ENCODE data around the gene SH3TC1.

Gene SH3TC1

DNA sequence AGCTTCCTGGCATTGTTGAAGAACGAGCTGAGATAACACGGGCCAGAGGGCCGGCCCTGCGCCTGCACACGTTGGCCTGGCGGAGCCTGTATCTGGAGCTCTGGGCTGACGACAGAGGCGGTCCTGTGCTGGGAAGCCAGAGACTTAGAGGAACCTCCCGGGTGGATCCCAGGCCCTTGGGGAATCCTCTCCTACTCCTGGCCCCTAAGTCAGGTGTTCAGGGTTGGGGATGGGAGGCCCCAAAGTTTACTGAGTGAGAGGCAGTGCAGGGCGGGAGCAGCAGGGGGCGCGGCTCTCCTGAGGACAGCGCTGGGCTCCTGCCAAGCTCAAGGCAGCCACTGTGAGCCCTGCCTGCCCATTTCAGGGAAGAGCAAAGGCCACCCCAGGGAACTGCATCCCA, 68.0 kb downstream of the SH3TC1 start:
- peak; percentile 89 for DNase-seq

DNA sequence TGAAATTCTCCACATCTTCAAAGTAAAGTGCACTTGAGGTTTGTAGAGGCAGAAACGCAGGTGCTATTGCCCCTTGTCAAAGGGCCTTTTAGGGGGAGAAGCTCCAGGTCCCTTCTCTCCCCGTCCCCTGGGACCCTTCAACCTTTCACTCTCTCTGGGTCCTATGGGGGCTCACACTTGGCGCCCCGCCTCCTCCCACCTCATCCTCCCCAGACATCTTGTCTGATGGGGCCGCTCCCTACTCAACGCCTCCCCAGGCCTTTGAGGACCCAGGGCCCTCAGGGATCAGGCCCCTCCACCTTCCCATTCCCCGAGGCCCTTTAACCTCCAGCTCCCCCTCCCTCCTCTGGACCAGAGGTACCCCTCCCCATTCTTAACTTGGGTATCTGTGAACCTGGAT, 69.1 kb downstream of the SH3TC1 start:
- no peak for DNase-seq

DNA sequence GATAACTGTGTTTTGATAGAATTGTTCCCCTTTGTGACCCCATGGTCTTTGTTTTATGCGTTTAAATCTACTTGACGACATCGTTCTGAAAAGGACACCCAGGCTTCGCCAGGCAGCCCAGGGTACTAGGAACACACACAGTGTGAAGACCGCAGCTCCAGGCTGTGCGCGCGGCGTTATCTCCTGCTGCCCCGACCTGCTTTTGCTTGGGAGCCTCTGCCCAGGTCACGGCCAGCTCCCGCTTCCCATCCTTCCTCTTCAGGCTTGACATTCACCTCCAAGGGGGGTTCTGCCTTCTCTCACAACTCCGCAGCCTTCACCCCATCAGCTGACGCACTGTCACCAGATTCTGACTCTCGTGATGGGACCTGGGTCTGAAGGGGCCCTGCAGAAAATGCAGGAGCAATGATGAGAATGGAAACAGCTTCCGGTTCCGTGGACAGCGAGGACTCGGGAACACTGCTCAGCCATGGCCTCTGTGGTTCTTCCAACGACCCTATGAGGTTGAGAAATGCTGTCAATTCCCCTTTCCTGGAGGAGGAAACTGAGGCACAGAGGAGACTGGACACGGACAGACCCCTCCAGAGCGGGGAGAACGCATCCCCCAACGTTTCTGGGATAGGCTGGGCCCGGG, 69.9 kb downstream of the SH3TC1 start:
- no peak for DNase-seq

DNA sequence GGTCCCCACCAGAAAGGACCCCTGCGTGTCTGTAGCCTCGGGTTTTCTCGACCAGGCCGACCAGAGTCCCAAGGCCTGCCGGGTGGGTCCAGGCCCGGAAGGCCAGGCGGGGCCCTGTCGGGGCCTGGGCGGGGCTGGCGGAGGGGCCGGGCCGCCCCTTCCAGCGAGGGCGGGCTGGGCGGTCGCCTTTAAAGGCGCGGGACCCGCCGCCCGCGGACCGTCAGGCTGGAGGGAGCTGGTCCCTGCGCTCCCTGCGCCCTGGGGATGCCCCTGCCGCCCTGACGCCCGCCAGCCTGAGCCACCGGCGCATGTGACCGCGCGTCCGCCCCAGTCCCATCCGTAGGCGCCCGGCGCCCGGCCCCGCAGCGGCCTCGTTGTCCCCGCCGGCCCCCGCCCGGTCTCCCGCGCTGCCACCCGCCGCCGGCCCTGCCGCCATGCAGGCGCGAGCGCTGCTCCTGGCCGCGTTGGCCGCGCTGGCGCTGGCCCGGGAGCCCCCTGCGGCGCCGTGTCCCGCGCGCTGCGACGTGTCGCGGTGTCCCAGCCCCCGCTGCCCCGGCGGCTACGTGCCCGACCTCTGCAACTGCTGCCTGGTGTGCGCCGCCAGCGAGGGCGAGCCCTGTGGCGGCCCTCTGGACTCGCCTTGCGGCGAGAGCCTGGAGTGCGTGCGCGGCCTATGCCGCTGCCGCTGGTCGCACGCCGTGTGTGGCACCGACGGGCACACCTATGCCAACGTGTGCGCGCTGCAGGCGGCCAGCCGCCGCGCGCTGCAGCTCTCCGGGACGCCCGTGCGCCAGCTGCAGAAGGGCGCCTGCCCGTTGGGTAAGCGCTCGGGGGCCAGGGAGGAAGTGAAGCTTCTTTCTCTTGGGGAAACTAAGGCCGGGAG, 70.7 kb downstream of the SH3TC1 start, which contains the start of gene HTRA3:
HTRA3 (plus strand) TSS at position 220 of the 883 bp plus-strand sequence; CDS start at position 435, 215 bp downstream.
- peak; percentile 63 for DNase-seq

DNA sequence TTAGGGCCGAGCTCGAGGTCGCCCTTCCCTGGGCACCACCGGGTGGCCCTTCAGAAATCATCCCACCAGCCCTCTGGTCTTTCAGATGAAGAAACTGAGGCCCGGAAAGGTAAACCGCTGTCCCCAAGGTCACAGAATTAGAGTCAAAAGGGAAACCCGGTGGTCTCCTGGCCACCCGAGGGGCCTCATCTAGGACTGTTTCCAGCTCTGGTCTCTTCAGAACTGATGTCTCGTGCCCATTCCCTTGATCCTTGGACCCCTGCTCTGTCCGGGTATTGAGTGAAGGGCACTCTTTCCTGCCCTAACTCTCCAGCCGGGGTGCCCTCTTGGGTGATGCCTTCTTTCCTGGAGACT, 71.3 kb downstream of the SH3TC1 start:
- no peak for DNase-seq

DNA sequence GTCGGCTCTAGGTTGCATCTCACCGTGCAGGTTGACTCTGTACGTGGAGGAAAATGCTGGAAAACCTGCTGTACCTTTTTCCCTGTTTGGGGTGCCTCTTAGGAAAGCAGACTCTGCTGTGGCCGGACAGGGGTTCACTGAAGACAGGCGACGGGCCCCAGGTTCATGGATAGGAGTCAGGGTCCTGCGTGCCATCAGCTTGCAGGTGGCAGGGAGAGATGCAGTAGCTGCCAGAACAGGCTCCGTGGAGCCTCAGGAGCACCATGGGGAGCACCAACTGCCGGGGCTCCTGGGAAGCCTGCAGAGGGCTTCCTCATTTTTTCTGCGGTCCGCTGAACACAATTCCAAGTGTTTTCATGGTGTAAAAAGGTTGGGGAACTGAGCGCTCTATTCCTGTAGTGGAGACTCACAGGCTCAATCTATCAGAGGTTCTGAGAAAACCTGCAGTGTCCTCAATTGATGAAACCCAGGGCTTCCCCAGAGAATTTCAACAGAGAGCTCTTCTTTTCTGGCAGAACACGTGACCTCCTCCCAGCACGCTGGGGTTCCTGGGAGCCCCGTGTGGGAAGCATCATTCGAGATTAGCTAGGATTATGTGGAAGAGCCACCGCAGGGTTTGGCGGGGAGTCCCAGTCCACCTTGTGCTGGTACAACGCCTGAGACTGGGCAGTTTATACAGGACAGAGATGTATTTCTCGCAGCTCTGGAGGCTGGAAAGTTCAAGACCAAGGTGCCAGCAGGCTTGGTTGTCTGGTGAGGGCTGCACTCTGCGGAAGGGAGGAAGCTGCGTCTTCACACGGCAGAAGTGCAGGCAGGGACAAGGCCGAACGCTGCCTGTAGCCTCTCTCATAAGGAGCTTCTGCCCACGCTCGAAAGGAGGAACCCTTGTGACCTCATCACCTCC, 72.1 kb downstream of the SH3TC1 start:
- DNase-seq = no peak

DNA sequence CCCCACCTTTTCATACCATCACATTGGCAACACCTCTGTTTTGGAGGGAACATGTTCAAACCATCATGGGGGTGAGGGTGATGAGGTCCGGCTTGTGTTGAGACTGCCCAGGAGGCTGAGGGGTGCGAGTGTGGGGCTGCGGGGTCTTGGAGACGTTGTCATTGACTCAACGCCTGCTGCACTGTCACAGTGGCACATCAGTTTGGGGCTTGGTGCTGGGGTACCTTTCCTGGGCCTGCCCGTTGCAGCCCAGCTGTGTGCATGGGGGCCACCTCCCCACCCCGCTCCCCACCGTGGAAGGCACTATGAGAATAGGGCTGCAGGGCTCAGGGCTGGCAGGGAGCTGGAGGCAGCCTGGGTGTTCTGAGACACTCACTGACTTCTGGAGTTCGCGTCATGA, 72.7 kb downstream of the SH3TC1 start:
- no peak for DNase-seq

DNA sequence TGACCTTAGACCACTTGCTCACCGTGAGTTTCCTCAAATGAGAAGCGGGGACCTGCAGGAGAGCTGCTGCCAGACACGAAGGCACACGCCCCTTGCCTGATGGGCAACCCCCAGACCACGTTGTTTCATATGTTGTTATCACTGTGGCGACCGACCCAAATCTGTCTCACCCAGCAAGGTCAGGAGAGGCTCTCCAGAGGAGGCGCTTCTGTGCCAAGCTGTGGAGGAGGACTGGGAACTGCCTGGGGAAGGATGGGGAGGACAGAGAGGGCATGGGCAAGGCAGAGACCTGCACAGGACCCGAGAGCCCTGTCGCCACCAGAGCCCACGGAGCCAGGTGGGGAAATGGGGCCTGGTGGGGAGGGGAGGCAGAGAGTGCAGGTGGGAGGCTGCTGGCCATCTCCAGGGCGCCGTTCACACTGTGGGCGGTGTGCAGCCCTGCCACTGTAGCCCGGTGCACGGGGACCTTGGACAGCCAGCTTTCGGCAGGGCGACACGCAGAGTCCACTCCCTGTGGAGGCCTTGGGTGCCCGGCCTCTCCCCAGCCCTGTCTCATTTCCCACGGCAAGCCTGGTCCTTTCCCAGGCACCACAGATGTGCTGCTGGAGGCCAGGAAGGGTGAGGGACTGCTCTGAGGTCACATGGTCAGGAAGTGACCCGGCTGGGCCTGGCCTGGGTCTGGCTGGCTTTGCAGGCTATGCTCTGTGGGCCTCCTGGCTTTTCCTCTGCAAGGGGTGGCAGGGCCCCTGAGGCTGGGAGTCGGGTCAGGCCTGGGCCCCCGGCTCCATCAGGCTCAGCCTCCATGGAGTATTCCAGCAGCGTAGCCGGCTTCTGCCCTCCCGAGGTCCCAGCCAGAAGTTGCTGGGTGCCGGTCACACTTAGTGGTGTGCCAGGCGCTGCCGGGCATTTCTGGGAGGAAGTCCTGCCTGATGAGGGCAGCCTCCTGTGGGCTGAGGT, 73.7 kb downstream of the SH3TC1 start:
- DNase-seq = peak; percentile 50

DNA sequence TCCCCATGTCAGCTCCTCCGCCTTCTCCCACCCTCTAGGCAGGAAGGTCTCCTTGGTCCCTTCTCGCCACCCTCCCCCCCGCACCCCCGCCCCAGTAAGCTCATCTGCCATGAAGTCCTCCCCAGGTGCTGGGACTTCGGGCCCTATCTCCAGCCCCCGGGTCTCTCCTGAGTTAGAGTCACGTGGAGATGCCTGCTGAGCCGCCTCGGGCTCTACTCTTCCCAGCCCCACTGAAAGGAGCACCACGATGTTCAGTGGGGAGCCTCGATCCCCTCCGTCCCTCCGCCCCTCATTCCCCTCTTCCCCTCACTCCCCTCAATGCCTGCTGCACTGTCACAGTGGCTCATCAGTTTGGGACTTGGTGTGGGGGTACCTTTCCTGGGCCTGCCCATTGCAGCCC, 74.4 kb downstream of the SH3TC1 start:
- no peak for DNase-seq

DNA sequence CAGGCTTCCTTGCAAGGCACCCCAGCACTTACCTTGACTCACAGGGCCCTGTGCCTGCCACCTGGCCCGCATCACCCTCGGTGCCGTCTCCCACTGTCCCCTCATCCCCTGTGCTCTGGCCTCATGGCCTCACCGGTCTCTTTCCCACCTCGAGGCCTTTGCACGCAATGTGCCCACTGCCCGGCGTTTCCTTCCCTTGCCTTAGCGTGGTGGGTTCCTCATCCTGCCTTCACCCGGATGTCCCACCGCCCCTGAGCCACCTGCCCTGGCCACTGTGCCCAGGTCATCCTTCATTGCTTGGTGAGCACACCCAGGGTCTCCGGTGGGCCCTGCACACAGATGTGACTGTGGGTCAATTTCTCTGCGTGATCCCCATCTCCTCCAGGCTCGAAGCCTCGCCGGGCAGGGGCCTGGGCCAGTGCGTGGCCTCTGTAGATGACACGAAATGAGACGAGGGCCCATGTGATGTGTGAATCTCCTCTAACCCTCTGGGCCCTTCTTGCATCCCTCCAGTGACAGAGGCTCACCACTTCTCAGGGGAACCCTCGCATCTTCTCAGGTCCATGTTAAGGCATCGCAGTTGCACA, 75.1 kb downstream of the SH3TC1 start:
- no peak for DNase-seq

DNA sequence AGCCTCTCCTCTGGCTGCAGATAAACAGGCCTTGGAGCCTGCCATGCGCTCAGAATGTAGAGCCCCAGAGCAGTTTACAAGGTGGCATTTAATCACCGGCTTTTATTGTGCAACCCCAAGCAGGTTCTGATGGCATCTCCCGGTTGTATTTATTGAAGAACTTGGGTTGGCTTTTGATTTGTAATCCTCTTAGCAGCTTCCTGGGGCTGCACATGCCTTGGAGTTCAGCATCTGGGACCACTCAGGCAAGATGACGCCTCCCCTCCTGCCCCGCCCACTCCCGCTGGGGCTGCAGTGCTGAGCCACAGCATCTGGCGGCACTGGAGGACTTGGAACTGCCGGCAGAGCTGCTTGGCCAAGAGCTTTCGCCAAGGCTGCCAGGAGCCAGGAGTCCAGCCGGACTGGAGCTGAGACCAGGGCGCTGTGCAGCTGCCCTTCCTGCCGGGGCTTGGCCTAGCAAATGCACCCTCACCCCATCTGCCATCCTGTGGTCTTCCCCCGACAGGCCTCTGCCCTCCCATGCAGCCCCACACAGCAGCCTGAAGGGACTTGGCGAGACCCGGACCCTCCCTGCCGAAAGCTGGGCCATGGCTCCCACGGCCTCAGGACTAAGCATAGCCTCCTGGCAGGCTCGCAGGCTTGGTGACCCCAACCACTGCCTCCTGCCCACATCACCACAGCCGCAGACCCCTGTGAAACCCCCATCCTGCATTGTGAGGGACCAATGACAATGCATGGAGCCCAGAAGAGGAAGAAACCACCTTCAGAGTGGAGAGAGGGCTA, 75.9 kb downstream of the SH3TC1 start:
- peak; percentile 51 for DNase-seq

DNA sequence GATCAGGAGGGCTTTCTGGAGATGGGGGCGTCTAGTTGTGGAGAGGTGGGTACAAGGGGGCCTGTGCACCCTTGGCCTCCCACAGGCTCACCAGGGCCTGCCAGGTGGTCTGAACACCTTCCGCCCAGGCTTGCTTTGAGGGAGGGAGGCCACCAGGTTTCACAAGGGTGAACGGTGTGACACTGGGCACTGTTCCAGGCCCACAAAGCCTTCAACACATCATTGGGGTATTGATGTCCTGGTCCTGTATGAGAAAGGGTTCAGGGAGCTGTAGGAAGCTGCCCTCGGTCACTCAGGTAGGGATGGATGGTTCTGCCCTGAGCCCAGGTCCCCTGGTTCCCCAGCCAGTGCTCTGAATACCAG, 76.4 kb downstream of the SH3TC1 start:
- no peak for DNase-seq

DNA sequence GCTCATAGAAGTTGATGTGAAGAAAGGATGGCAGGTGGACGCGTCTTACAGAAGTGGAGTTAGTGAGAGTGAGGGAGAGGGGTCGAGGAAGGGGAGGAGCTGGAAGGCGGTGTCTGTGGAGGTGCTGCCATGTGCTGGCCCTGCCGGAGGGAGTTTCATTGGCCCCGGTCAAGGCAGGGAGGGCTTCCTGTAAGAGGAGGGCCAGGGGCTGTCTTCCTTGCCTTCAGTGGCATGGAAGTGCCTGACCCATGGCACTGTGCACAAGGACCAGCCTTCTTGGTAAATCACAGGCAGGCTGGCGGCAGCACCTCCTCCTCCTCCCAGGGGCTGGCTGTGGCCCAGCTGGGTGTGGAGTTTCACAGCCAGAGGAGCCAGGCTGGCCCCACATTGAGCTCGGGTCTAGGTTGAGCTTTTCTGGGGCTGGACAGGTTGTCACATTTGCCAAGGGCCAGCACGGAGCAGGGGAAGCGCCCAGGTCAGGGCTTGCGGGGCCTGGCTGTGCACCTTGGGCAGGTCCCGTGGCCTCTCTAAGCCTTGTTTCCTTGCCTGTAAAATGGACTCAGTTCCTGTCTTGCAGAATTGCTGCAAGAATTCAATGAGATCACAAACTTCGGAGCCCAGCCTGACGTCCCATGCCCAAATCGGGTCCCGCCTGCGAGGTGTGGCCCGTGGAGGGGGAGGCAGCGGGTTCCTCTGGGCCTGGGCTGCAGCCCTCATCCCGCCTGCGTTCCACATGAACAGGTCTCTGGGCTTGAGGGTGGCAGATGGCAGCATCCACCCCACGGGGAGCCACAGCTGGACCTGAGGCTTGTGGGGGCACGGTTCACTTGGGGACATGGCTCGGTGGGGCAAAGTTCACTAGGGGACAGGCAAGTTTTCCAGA, 77.5 kb downstream of the SH3TC1 start:
- no peak for DNase-seq

DNA sequence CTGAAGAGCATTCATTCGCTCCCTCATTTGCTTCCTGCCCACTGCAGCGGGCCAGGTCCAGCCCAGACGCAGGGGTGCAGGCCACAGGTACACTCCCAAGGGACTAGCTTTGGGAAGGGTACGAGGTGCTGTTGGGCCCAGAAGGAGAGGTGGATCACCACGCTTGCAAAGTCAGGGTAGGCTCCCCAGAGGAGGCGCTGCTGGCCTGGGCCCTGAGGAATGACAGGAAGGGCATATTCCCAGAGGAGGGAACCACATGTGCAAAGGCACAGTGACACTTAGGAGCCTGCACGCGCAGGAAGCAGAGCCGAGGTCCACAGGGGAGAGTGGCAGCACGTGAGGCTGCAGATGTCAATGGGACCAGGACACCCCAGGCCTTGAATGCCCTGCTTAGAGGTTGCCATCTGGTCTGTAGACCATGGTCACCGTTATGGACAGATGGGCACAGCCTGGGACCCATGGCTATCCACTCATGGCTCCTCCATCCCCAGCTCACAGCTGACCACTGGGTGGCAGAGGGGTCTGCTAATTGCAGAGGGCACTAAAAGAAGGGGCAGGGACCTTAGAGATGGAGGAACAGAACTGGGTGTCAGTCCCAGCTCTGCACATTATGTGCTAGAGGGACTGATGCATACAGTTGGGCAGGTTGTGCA, 78.4 kb downstream of the SH3TC1 start:
- DNase-seq = no peak

DNA sequence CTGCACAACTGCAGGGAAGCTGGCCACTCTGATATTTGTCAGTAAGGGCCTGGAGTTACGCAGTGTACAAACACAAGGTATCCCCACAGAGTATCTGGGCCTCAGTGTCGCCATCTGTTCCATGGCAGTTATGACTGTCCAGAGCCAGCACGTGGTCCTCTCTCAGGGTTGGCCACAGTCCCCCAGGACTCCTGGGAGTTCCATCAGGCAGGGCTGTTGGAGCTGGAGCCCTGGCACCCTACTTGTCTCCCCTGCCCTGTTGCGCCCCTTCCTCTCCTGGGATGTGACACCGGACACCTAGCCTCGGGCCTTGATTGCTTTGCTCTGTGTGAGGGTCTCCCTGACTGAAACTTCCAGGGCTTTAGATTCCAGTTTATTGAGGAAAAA, 78.9 kb downstream of the SH3TC1 start:
- DNase-seq = no peak

DNA sequence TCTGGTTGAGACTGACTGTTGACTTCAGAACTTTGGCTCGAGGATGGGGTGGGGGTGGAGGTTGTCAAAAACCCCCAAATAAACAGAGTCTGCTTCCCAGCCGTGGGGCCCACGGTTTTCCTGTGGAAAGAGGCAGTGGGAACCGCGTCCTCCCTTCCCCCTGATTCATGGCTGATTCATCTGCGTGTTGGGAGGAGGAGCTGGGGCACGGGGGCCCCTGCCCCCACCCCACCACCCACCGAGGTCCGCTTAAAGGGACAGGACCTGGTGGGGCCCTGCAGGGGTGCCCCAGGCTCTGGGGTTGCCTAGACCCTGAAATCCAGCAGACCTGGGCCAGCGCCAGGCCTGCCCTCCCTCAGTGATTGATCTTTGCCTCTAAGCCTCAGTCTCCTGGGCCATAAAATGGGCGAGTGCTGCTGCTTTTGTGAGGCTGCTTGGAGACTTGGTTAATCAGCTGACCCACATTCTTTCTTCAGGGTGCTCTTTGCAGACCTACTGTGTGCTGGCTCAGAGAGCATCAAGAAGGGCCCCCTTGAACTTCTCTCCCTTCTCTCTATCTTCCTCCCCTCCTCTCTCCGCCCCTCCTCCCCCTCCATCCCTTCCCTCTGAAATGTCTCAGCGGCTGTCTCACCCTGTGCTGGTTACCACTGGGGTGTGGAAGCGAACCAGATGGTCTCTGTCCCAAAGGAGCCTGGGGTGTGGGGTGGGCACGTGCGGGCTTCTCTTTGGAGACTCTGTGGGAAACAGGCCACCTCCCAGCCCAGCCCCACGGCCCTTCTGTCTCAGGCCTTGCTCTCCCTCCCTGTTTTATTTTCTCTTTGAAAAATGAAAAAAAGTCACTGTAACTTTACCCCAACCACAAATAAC, 79.6 kb downstream of the SH3TC1 start:
- no peak for DNase-seq

DNA sequence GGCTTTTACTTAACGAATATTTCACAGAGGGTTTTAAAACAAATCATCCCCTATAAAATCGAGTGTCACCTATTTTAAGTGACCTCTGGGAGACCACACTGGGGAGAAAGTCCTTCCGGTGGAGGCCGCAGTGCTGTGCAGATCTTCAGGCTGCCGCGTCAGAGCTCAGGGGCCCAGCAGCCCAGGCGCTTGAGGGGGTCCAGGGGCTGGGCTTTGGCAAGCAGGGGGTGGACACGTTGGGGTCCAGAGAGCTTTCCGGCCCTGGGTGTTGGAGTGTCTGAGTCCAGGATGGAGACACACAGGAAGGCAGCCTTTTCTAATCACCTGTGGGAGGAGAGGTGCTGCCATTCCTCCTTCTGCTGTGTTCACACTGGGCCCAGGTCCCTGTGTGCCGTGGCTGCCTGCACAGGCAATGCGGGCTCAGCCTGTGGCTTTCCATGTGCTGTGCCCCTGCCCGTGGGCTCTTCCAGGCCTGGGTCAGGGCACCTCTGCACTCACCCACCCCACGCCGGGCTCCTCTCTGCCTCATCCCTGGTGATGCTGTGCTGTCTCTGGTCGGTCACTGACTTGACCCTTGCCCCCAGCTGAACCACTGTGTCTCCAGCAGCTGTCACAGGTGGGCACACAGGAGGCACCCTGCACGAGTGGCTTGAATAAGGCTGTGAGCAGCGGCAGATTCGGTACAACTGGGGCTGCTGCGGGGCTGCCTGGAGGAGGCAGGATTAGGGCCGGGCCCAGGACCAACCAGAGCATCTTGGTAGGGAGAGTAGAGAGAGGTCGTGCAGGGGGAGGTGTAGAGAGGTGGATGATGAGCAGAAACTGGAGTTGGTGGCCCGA, 80.4 kb downstream of the SH3TC1 start:
- no peak for DNase-seq

All from DMS53 (cell line).